A673 (cell line): ENCODE results near the gene LINGO1. TPM values are rescaled to one million over a fixed set of nuclear protein-coding genes. Genes with fewer than 3 reads are reported as not detected.
A peak's percentile ranks its signal among the peaks of the same experiment; 100 is the strongest.

ENCODE experiments used
- BruUV-seq: library from RNA; stranded (reverse); fragments of 400-500 nt; replicated peaks from 2 replicates; lab custom pipeline; 2021; lab: Mats Ljungman, UMichigan
- CTCF ChIA-PET: fragments of 300-600 bp; sonication (Branson Sonifier 250); formaldehyde crosslinking; loops from one replicate; lab custom pipeline; 2022; ENCODE audit warnings: antibody characterized with exemption; lab: Charles Lee
- POLR2A ChIA-PET: fragments of 300-600 bp; sonication (Branson Sonifier 250); formaldehyde crosslinking; loops from one replicate; lab custom pipeline; 2022; ENCODE audit warnings: antibody characterized with exemption; ENCODE audit not compliant: low non-redundant PET; lab: Charles Lee
- DNase-seq: peaks from one replicate; pipeline ENCODE4 v3.0.0-alpha.2; 2015; ENCODE audit warnings: low spot score
- H3K27ac ChIP-seq: fragments of 200-600 bp; sonication (generic); 2 replicates; pipeline ENCODE4 v1.5.1; 2016; ENCODE audit warnings: mixed run types, low read depth, mild to moderate bottlenecking, mixed read lengths, antibody characterized with exemption, low read length; ENCODE audit not compliant: poor library complexity, severe bottlenecking
- H3K27me3 ChIP-seq: fragments of 200-600 bp; sonication (generic); replicated peaks from 2 replicates; pipeline ENCODE4 v1.6.1; 2017; ENCODE audit warnings: mixed run types, low read depth, mild to moderate bottlenecking, mixed read lengths, antibody characterized with exemption, low read length; ENCODE audit not compliant: insufficient read depth, poor library complexity
- H3K36me3 ChIP-seq: fragments of 200-600 bp; sonication (generic); 2 replicates; pipeline ENCODE4 v1.6.1; 2016; ENCODE audit warnings: mixed run types, mild to moderate bottlenecking, mixed read lengths, antibody characterized with exemption, low read length; ENCODE audit not compliant: insufficient read depth, poor library complexity, severe bottlenecking
- H3K4me1 ChIP-seq: fragments of 200-600 bp; sonication (generic); 2 replicates; pipeline ENCODE4 v1.6.1; 2017; ENCODE audit warnings: mixed run types, mild to moderate bottlenecking, mixed read lengths, antibody characterized with exemption, low read length; ENCODE audit not compliant: insufficient read depth, poor library complexity, severe bottlenecking
- H3K4me3 ChIP-seq: fragments of 200-600 bp; sonication (generic); 2 replicates; pipeline ENCODE4 v1.5.1; 2016; ENCODE audit warnings: low read depth, mixed run types, mild to moderate bottlenecking, mixed read lengths, low read length; ENCODE audit not compliant: poor library complexity, severe bottlenecking
- H3K9me3 ChIP-seq: fragments of 200-600 bp; sonication (generic); 2 replicates; pipeline ENCODE4 v1.6.1; 2016; ENCODE audit warnings: mixed run types, low read depth, mild to moderate bottlenecking, mixed read lengths, antibody characterized with exemption, low read length; ENCODE audit not compliant: poor library complexity, severe bottlenecking
- CTCF ChIP-seq: fragments of 300-800, 200-600 bp; sonication (generic); conservative IDR thresholded peaks from 2 replicates; pipeline ENCODE4 v1.5.1; 2017; ENCODE audit warnings: low read depth, mild to moderate bottlenecking, antibody characterized with exemption, low read length, moderate library complexity, mixed read lengths
- EZH2 ChIP-seq: fragments of 200-600 bp; sonication (generic); IDR thresholded peaks from 2 replicates; pipeline ENCODE4 v1.6.1; 2017; ENCODE audit warnings: borderline replicate concordance, low read depth, mild to moderate bottlenecking, mixed read lengths, antibody characterized with exemption, low read length; ENCODE audit not compliant: poor library complexity, severe bottlenecking
- intact Hi-C: fragments of 100-400 bp; cut with micrococcal nuclease; formaldehyde crosslinking; loops from one replicate; pipeline ENCODE4 v1.10.0; 2022; ENCODE audit not compliant: unreplicated experiment
- total RNA-seq: library from RNA; stranded (reverse); gene quantifications from 2 replicates; pipeline ENCODE4 v1.2.3, GENCODE V29; 2021

LINGO1 gene
- total RNA-seq, 1 experiment from 2014 or later = 93.7 TPM

DNA sequence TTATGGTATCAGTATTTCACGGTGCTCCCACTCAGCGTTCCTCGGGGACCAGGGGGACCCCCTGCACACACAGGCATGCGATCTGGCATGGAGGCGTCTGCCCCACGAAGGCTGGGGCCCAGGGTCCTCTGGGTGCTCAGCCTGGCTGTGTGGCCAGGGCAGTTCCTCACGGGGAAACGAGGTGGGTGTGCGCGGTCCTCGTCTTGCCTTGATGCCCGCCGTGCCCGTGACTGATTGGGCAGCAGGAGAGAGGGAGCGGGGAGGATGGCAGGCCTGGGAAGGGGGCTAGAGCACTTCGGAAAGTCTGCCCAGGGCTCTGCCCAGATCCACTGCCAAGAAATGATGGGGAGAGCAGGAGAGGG lies 10.9 kb downstream of the LINGO1 start:
- Histone ChIP-seq H3K4me3 (no peak overlapping the region), H3K36me3 (no peaks in the 10 kb centered on the region), H3K9me3 (no peaks in the 10 kb centered on the region), H3K27ac (no peak overlapping the region), H3K4me1 (peaks cover 46% of the 10 kb centered on the region), H3K27me3 (no peaks in the 10 kb centered on the region)
- POLR2A ChIA-PET = no interaction called here
- BruUV-seq = no TSS peak
- intact Hi-C loops = no loop called here
- no peak for TF ChIP-seq EZH2
- no peak for TF ChIP-seq CTCF
- no peak for DNase-seq
- CTCF ChIA-PET = no interaction called here

DNA sequence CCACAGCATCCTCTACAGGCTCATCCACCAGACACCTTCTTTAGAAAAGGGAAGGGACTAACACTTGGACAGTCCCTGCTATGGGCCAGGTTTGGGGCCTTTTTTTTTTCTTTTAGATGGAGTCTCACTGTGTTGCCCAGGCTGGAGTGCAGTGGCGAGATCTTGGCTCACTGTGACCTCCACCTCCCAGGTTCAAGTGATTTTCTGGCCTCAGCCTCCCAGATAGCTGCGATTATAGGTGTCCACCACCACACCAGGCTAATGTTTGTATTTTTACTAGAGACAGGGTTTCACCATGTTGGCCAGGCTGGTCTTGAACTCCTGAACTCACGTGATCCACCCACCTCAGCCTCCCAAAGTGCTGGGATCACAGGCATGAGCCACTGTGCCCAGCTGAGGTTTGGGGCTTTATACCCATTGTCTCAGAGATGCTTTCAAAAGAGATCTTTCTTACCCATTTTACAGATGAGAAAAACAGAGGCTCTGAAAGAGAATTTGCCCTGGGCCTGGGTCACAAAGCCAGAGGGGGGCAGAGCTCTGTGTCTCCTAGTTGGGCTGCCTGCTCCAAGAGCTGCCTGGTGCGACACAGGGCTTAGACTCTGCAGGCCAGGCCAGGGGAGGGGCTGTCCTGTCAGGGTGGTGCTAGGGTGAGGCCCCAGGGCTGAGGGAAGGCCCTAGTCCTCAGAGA lies 11.6 kb downstream of the LINGO1 start:
- Histone ChIP-seq H3K27me3 (no peaks in the 10 kb centered on the region), H3K9me3 (no peaks in the 10 kb centered on the region), H3K4me1 (peaks cover 41% of the 10 kb centered on the region), H3K36me3 (no peaks in the 10 kb centered on the region), H3K4me3 (no peak overlapping the region), H3K27ac (no peak overlapping the region)
- intact Hi-C loops = no loop called here
- DNase-seq = no peak
- POLR2A ChIA-PET = no interaction called here
- CTCF ChIA-PET = no interaction called here
- TF ChIP-seq EZH2 (no peak), CTCF (no peak)
- BruUV-seq = no TSS peak

DNA sequence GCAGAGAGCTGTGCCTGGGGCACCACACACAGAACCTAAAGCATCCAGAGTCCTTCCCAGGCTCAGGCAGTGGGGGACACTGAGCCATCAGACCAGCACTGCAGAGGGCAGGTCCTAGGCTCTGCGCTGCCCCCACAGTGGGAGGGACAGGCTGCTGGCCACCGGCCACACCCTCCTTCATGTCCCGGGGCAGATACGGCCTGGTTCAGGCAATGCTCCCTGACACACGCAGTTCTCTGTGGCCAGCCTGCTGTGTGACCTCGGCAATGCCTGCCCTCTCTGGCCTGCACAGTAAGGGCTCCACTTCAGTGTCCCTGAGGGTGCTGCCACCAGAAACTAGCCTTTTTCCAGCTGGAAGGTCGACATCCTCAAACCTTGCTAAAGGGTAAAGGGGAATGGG lies 12.4 kb downstream of the LINGO1 start:
- POLR2A ChIA-PET = no interaction called here
- no peaks in the 10 kb centered on the region for H3K9me3 ChIP-seq
- DNase-seq = no peak
- peaks cover 33% of the 10 kb centered on the region for H3K4me1 ChIP-seq
- H3K36me3 ChIP-seq = no peaks in the 10 kb centered on the region
- no peak for TF ChIP-seq EZH2
- TF ChIP-seq CTCF = no peak
- intact Hi-C loops = no loop called here
- peak overlapping the region; percentile 27 for H3K27ac ChIP-seq
- CTCF ChIA-PET = no interaction called here
- BruUV-seq = no TSS peak
- H3K4me3 ChIP-seq = no peak overlapping the region
- H3K27me3 ChIP-seq = no peaks in the 10 kb centered on the region
